ENCODE results near the gene AGPAT1.
"Not testable (repeated sequence)": the region's sequence is repeated elsewhere in the genome, so short reads cannot be mapped to it uniquely, and the experiment has no call there.

Gene AGPAT1

DNA sequence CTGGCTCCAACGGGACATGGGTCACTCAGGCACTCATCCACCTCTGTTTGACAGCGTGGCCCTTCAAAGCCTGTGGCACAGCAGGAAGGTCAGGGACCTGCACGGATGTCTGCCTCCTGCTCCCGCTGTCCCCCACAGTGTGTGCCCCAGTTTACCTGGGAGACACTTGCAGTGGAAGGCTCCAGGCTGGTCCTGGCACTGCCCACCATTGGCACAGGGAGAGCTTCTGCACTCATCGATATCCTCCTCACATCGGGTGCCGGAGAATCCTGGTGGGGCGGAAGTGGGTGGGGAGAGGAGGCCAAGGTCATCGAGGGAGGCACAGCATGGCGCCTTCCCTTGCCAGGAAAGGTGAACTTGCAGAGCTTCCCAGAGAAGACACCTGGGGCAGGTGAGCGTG, 41.1 kb upstream of the AGPAT1 start:
- no peak for DNase-seq (ENCODE audit: low spot score)
- TF ChIP-seq, protein P1, sequence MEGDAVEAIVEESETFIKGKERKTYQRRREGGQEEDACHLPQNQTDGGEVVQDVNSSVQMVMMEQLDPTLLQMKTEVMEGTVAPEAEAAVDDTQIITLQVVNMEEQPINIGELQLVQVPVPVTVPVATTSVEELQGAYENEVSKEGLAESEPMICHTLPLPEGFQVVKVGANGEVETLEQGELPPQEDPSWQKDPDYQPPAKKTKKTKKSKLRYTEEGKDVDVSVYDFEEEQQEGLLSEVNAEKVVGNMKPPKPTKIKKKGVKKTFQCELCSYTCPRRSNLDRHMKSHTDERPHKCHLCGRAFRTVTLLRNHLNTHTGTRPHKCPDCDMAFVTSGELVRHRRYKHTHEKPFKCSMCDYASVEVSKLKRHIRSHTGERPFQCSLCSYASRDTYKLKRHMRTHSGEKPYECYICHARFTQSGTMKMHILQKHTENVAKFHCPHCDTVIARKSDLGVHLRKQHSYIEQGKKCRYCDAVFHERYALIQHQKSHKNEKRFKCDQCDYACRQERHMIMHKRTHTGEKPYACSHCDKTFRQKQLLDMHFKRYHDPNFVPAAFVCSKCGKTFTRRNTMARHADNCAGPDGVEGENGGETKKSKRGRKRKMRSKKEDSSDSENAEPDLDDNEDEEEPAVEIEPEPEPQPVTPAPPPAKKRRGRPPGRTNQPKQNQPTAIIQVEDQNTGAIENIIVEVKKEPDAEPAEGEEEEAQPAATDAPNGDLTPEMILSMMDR (IDR thresholded peaks at IDR 0.05; ENCODE audit: extremely low read depth, missing control alignments), result no peak

GRCh38 chr6:32216285-32216684, 40.4 kb upstream of the AGPAT1 start:
- TF ChIP-seq, protein P1 (IDR thresholded peaks at IDR 0.05; ENCODE audit: extremely low read depth, missing control alignments), result no peak
- DNase-seq (ENCODE audit: low spot score), result no peak

DNA sequence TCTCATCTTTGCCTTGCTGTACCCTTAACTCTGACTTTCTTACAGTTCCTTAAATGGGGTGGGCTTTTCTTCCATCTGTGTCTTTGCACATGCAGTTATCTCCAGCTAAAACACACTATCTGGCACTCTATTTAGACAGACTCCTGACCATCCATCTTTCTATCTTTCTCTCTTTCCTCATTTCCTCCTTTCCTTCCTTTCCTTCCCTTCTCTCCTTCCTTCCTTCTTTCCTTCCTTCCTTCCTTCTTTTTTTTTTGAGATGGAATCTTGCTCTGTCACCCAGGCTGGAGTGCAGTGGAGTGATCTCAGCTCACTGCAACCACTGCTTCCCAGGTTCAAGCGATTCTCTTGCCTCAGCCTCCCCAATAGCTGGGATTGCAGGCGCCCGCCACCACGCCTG, 39.7 kb upstream of the AGPAT1 start:
- no peak for DNase-seq (ENCODE audit: low spot score)
- TF ChIP-seq, protein P1 (IDR thresholded peaks at IDR 0.05; ENCODE audit: extremely low read depth, missing control alignments), result no peak

- DNase-seq (ENCODE audit: low spot score), result no peak
- TF ChIP-seq, protein P1 (IDR thresholded peaks at IDR 0.05; ENCODE audit: extremely low read depth, missing control alignments), result no peak
Observed at GRCh38 chr6:32214126-32214525, 38.2 kb upstream of the AGPAT1 start.

- DNase-seq (ENCODE audit: low spot score), result no peak
- TF ChIP-seq, protein P1 (IDR thresholded peaks at IDR 0.05; ENCODE audit: extremely low read depth, missing control alignments), result no peak
Observed at GRCh38 chr6:32213649-32214048, 37.8 kb upstream of the AGPAT1 start.

GRCh38 chr6:32212076-32212760, 36.3 kb upstream of the AGPAT1 start:
- TF ChIP-seq, protein P1 (IDR thresholded peaks at IDR 0.05; ENCODE audit: extremely low read depth, missing control alignments), result no peak
- DNase-seq (ENCODE audit: low spot score), result no peak

DNA sequence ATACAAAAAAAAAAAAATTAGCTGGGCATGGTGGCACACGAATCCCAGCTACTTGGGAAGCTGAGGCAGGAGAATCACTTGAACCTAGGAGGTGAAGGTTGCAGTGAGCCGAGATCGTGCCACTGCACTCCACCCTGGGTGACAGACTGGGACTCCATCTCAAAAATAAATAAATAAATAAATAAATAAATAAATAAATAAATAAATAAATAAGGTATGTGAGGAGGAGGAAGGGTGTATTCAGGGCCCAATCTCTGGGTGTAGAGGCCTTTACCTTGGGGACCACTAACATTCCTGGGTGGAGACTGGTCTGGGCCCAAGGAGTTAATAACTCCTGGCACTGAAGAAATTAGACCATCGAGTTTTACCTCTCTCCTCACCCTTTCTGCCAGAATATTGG, 35.5 kb upstream of the AGPAT1 start:
- DNase-seq (ENCODE audit: low spot score), result not testable (repeated sequence)

- DNase-seq (ENCODE audit: low spot score), result no peak
- TF ChIP-seq, protein P1 (IDR thresholded peaks at IDR 0.05; ENCODE audit: extremely low read depth, missing control alignments), result no peak
Observed at GRCh38 chr6:32210191-32210601, 34.3 kb upstream of the AGPAT1 start.

All from GM20000 (cell line).